Pons (tissue), 1 donor: ENCODE results near the gene DDC.
"Not testable (repeated sequence)": the region's sequence is repeated elsewhere in the genome, so short reads cannot be mapped to it uniquely, and the experiment has no call there.

Source experiments
- DNase-seq: peaks from one replicate; pipeline ENCODE4 v3.0.0-alpha.2; 2016; ENCODE audit warnings: low spot score

Gene DDC

GRCh38 chr7:50588937-50589336, 23.7 kb upstream of the DDC start:
- DNase-seq, result no peak

DNA sequence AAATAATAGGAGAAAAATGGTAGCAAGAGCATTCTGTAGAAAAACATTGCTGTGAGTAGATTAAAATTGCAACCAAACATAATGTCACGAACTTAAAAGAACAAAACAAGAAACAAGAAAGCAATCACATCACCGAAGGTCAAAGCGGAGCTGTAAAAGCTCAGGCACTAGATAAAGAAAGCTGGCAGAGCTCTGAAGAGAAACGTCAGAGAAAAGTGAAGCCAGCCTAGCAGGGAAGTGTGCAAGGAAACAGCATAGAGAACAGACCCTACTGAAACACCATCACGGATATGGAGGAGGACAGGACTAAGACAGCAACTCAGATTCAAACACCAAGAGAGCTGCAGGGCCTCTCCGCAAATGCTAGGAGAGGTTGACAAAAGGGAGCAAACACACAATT, 22.5 kb upstream of the DDC start:
- DNase-seq, result no peak

- no peak for DNase-seq
Measured at GRCh38 chr7:50584793-50585408, 19.7 kb upstream of the DDC start.

GRCh38 chr7:50584386-50584785, 19.2 kb upstream of the DDC start:
- no peak for DNase-seq

DNA sequence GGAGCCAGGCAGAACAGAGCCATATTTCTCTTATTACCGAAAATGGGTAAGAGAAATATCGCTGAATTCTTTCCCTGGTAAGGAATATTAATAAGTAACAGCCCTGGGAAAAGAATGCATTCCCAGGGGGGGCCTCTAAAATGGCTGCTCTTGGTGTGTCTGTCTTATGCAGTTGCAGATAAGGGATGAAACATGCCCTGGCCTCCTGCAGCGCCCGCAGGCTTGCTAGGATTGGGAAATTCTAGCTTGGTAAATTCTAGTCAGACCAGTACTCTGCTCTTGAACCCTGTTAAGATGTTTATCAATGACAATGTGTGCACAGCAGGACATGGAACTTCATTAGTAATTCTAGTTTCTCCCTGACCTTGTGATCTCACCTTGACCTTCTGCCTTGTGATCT, 18.1 kb upstream of the DDC start:
- DNase-seq, result not testable (repeated sequence)

DNA sequence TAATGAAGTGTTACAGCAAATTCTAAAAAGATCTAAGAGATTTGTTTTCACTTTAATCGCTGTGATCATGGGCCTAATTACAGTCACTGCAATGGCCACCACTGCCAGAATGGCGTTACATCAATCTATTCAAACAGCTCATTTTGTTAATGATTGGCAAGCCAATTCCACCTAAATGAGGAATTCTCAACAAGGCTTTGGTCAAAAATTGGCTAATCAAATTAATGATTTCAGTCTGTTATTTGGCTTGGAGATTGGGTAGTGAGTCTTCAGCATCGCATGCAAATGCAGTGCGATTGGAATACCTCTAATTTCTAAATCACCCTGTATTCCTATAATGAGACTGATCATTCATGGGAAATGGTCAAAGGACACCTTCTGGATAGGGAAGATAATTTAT, 17.1 kb upstream of the DDC start:
- not testable (repeated sequence) for DNase-seq

DNA sequence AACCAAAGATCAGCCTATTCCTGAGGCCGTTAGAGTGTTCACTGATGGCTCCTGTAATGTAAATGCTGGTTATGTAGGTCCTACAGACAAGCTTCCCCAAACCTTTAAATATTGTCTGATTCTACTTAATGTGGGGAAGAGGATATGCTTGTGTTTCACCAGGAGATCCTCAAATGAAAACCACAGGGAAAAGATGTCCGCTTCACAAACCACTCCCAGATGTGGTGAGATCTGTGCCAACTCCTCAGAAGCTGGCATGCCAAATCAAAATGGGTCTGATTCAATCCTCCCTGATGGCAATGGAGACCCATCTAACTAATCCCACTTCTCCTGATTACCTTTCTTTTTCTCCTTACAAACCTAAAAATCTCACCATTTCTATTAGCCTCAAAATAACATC, 15.5 kb upstream of the DDC start:
- DNase-seq, result not testable (repeated sequence)

DNA sequence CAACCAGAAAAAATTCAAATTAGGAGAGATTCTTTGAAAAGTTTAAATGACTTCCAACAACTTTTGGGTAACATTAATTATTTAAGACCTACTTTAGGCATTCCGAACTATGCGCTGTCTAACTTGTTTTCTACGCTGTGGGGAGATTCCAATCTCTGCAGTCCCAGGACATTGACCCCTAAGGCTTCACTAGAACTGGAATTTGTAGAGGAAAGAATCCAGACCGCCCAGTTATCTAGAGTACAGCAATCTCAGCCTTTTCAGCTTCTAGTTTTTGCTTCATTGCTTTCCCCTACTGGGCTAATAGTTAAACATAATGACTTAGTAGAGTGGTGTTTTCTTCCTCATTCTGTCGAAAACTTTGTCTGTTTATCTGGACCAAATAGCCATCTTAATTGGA, 14.9 kb upstream of the DDC start:
- no peak for DNase-seq

DNA sequence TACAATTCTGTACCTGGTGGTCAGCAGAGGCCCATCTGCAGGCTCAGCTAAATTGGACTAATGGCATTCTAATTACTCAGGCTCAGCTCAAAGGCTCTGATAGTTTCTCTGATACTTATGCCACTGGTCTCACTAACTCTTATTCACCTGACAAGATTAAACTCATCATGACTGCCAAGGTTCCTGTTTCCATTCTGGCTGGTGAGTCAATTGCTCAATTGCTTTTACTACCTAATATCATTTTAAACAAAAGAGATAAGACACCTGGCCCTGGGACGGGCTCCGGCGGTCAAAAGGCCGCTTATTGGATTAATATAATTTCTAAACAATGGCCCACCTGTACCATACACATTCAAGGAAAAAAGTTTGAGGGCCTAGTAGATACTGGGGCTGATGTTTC, 12.9 kb upstream of the DDC start:
- DNase-seq, result not testable (repeated sequence)

DNA sequence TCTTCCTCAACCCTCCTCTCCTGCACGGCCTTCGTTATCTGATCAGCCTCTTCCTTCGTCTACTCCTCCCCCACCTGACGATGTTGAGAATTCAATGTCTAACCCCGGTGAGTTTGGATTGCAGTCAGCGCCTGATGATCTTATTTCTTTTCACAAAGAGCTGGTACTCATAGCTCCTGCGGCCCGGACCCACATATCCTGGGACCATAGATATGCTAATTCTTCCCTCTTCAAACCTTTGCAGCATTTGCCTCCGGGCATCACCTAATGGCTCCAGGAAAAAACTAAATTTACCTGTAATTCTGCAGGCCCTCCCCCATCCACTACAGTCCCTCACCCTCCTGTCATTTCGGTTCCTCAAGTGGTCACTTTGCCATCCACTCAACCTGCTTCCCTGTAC, 12.4 kb upstream of the DDC start:
- no peak for DNase-seq

GRCh38 chr7:50576388-50576787, 11.2 kb upstream of the DDC start:
- DNase-seq, result not testable (repeated sequence)

- no peak for DNase-seq
Measured at GRCh38 chr7:50567715-50568261, 2.6 kb upstream of the DDC start.

DNA sequence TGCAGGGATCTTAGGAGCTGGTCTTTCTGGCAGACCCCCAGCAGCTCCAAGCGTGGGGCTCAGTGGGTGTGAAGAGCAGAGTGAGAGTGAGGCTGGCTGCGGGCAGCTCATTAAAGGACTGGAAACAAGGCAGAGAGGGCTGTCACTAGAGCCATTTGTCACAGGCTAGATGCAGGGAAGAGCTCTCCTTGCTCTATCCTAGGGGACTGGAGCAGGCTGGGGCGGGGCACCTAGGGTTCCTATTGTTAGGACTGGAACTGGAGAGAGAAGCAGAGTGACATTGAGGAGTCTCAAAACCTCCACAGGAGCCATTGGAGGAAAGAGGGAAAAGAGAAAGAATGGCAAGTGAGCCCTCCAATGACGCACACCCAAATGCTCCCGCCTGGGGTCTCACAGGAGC, 772 bp upstream of the DDC start:
- no peak for DNase-seq

GRCh38 chr7:50565559-50565916, 333 bp upstream of the DDC start:
- DNase-seq, result no peak

DNA sequence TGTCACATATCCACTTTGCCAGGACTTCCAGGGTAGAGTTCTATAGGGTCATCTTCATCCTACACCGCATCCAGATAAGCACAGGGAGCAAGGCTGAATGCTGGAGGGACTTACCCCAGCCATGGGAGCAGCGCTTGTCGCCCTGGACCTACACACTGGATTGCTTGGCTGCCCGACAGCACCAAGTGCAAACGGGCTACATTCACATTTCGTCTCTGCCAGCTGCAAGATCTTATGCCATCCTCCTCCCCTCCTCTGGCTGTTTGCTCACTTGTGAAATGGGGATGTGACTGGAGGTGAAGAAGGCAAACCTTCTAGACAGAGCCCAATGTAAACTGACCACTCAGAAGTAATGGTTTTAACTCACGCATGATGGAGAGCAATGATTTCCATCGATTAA, 1.0 kb downstream of the DDC start:
- DNase-seq, result no peak

DNA sequence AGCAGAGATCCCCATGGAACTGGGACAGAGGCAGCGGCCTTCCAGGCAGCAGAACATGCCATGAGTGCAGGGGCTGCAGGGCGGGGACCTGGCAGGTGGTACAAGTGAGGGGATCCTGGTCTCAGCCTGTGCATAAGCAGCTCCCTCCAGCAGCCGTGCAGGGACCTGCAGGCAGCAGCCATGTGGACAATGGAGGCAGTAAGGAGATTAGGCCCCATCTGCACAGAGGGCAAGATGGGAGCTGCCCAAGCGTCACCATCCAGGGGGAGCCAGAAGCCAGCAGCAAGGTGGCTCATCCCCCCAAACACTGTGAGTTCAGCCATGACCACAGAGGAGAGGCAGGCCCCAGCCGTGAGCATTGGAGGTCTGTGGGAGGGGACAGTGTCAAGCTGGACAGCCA, 3.1 kb downstream of the DDC start:
- no peak for DNase-seq

- peak; percentile 28 for DNase-seq
Measured at GRCh38 chr7:50560865-50561351, 4.3 kb downstream of the DDC start.

DNA sequence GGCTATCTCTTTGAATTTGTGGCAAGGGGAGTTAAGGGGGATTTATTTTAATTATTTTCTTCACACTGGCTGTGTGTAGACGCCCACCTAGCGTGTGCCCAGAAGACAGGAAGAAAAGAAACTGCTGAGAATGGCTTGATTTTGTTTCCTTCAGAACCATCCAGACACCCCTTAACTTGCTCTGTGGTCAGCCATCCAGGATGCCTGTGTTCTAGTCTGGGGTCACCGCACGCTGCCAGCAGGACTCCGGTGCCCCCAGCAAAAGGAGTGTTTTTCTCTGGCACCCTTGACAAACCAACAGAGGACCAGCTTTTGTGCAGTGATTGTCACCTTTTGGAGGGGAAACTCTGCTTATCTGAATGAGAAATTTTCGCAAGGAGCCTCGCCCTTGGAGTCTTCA, 5.3 kb downstream of the DDC start:
- DNase-seq, result no peak

- DNase-seq, result no peak
Measured at GRCh38 chr7:50558294-50559053, 6.7 kb downstream of the DDC start.

GRCh38 chr7:50557099-50557498, 8.1 kb downstream of the DDC start:
- DNase-seq, result no peak

DNA sequence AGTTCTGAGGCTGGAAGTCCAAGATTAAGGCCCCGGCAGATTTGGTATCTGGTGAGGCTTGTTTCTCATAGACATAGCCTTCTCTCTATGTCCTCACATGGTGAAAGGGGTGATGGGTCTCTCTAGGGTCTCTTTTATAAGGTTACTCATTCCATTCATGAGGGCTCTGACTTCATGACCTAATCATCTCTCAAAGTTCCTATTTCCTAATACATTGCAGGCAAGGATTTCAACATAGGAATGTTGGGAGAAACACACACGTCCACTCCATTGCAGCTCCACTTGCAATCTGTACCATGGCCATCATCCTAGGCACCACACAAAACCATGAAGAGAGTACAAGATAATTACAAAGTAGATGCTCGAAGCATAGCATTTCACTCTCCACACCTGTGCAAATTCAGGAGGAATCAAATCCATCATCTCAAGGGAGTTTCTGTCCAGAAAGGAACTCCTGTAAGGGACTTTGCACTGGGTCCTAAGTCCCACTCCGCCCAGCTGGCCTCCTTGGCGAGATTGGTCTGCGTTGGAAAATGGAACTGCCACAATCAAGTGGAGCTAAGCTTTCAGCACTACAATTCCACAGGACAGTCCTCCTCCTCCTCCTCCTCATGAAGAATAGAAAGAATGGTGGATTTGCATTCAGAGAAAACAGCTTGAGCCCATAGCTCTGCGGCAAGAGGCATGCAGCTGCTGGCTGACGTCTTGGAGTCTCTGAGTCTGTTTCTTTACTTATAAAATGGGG, 8.8 kb downstream of the DDC start:
- DNase-seq, result no peak

DNA sequence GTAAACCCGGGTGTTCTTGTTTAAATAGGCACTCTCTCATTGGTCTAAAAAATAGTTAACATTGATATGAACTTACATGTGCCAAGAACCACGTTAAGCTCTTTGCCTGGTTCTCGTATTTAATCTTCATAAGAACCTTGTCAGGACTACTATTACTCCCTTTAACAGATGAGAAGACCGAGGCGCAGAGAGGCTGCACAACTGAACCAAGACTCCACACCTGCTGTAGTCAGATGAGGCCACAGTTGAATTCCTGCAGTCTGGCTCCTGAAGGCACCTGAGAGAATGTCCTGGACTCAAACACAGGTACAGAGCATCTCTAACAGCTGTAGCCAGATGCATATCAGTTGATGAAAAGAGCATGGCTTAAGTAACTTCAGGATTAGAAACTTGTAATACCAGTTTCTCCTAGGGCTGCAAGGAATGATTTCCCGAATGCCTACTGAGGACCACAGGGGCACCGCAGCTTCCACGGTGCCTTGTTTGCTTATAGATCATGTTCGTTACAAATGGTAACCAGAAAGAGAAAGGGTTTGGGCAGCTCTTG, 9.5 kb downstream of the DDC start:
- no peak for DNase-seq
